Transverse colon (tissue), 4 donors: ENCODE measurements around the gene ANAPC13. TPM values are rescaled to one million over a fixed set of nuclear protein-coding genes. Genes with fewer than 3 reads are reported as not detected.

Source experiments
- DNase-seq: peaks from one replicate; pipeline ENCODE4 v3.0.0-alpha.2; 2019
- H3K27ac ChIP-seq, 4 donors: fragments of 200-600 bp; sonication (generic); 2 replicates each; pipeline ENCODE4 v1.5.1; 2016 to 2018; ENCODE audit warnings: inconsistent platforms in 4 of 4
- H3K27me3 ChIP-seq: fragments of 200-600 bp; sonication (generic); 2 replicates; pipeline ENCODE4 v1.5.1; 2017; ENCODE audit warnings: inconsistent platforms
- H3K36me3 ChIP-seq, 4 donors: fragments of 200-600 bp; sonication (generic); 2 replicates each; pipeline ENCODE4 v1.5.1; 2017 to 2019; ENCODE audit warnings: inconsistent platforms in 4 of 4
- H3K4me1 ChIP-seq, 4 donors: fragments of 200-600 bp; sonication (generic); 2 replicates each; pipeline ENCODE4 v1.5.1; 2017 to 2020; ENCODE audit warnings: inconsistent platforms in 4 of 4
- H3K4me3 ChIP-seq, 4 donors: fragments of 200-600 bp; sonication (generic); 1 replicate in 1 of 4; 2 replicates in 3 of 4; pipeline versions ENCODE4 v1.5.1 to v1.6.1; 2017 to 2019; ENCODE audit warnings: inconsistent platforms in 4 of 4
- H3K9me3 ChIP-seq, 2 donors: fragments of 200-600 bp; sonication (generic); 2 replicates each; pipeline ENCODE4 v1.5.1; 2017 to 2019; ENCODE audit warnings: inconsistent platforms in 2 of 2
- CTCF ChIP-seq, 5 experiments: fragments of 200-600 bp in 3 of 5; fragments of 450-650 bp in 2 of 5; sonication (generic) in 3 of 5; IDR thresholded peaks; 1 replicate in 2 of 5; 2 replicates in 3 of 5; pipeline ENCODE4 v1.5.1; 2016 to 2017; ENCODE audit warnings: antibody characterized with exemption in 5 of 5, inconsistent platforms in 3 of 5, mild to moderate bottlenecking in 2 of 5, moderate library complexity in 1 of 5
- EP300 ChIP-seq: sonication (generic); formaldehyde crosslinking; IDR thresholded peaks from one replicate; pipeline ENCODE4 v1.6.1; 2017; ENCODE audit warnings: antibody characterized with exemption, low read depth
- POLR2A ChIP-seq: fragments of 450-650 bp; IDR thresholded peaks from one replicate; pipeline ENCODE4 v1.6.1; 2016; ENCODE audit warnings: antibody characterized with exemption, mild to moderate bottlenecking, moderate library complexity
- POLR2AphosphoS5 ChIP-seq, 3 donors: sonication (generic); formaldehyde crosslinking; IDR thresholded peaks; one replicate each; pipeline ENCODE4 v1.6.1; 2016; ENCODE audit warnings: antibody characterized with exemption in 3 of 3
- WGBS, 2 donors: methylation state at CpG; one replicate each; pipeline ENCODE4 v1.1.5; 2018; ENCODE audit warnings: low coverage in 1 of 2; 5-methylcytosine and 5-hydroxymethylcytosine counted together
- in situ Hi-C, 4 donors: fragments of 200-750 bp; cut with MboI; loops; one replicate each; pipeline versions ENCODE4 v1.15.0 to v1.15.1; 2017; ENCODE audit warnings: low sequenced_read_pairs in 3 of 4, low pct_ligation_motif_present in 1 of 4, low pct_unique_long_range_greater_than_20kb in 1 of 4
- intact Hi-C: fragments of 100-400 bp; cut with DNase I; formaldehyde crosslinking; loops from one replicate; pipeline ENCODE4 v1.15.1; 2023; ENCODE audit warnings: low total_unique reads
- total RNA-seq, 4 donors: library from RNA; depleted of rRNA; stranded (reverse); fragments of >200 nt; gene quantifications; one replicate each; pipeline ENCODE4 v1.1.0, GENCODE V29; 2016

Gene ANAPC13
- total RNA-seq, 4 donors from 2014 or later = 5.6 to 81.0 (median 29.3) TPM

- H3K27ac ChIP-seq = no peak overlapping the region
- WGBS, 2 donors = 45 to 71% methylated on average over 3 of the region's 3 CpGs
- TF ChIP-seq CTCF (IDR thresholded peaks at IDR 0.05) (no peak), POLR2A (no peak), EP300 (no peak), POLR2AphosphoS5 (IDR thresholded peaks at IDR 0.05) (no peak)
- no peaks in the 10 kb centered on the region for H3K36me3 ChIP-seq
- no peaks in the 10 kb centered on the region for H3K9me3 ChIP-seq
- H3K4me1 ChIP-seq = peaks cover 0 to 8% (median 0%) of the 10 kb centered on the region in 4 donors
- H3K4me3 ChIP-seq = no peak overlapping the region
- in situ Hi-C loops (no loop called here), intact Hi-C loops (loop anchor here (5.0 kb wide), 1 partner anchor 49 kb away; no protein-coding TSS in a partner anchor)
- DNase-seq = no peak
- no peaks in the 10 kb centered on the region for H3K27me3 ChIP-seq
These were observed 39.0 kb downstream of the ANAPC13 start for GRCh38 chr3:134446800-134447199.

- TF ChIP-seq POLR2AphosphoS5 (IDR thresholded peaks at IDR 0.05) (no peak), POLR2A (no peak), CTCF (IDR thresholded peaks at IDR 0.05) (no peak), EP300 (no peak)
- in situ Hi-C loops = no loop called here
- intact Hi-C loops = loop anchor here (5.0 kb wide), 1 partner anchor 48 kb away; no protein-coding TSS in a partner anchor
- Histone ChIP-seq H3K4me1 (peaks cover 0 to 8% (median 0%) of the 10 kb centered on the region in 4 donors), H3K9me3 (no peaks in the 10 kb centered on the region), H3K27me3 (no peaks in the 10 kb centered on the region), H3K36me3 (no peaks in the 10 kb centered on the region), H3K4me3 (no peak overlapping the region), H3K27ac (no peak overlapping the region)
- 36 to 38% methylated on average over 1 of the region's 1 CpG for WGBS, 2 donors
- DNase-seq = no peak
These were observed 40.1 kb downstream of the ANAPC13 start for GRCh38 chr3:134445636-134446035.

- no peak for TF ChIP-seq EP300
- TF ChIP-seq CTCF (IDR thresholded peaks at IDR 0.05) = no peak
- TF ChIP-seq POLR2A = no peak
- TF ChIP-seq POLR2AphosphoS5 (IDR thresholded peaks at IDR 0.05) = no peak
- Histone ChIP-seq H3K27me3 (no peaks in the 10 kb centered on the region), H3K4me3 (no peak overlapping the region), H3K4me1 (peaks cover 0 to 8% (median 0%) of the 10 kb centered on the region in 4 donors), H3K27ac (no peak overlapping the region), H3K9me3 (no peaks in the 10 kb centered on the region), H3K36me3 (no peaks in the 10 kb centered on the region)
- WGBS, 2 donors = 67 to 81% methylated on average over 1 of the region's 1 CpG
- DNase-seq = no peak
- in situ Hi-C loops (no loop called here), intact Hi-C loops (loop anchor here (5.0 kb wide), 1 partner anchor 48 kb away; no protein-coding TSS in a partner anchor)
These were observed 40.7 kb downstream of the ANAPC13 start for GRCh38 chr3:134445095-134445494.

- DNase-seq = no peak
- in situ Hi-C loops (no loop called here), intact Hi-C loops (no loop called here)
- WGBS, 2 donors = 87 to 100% methylated on average over 2 of the region's 2 CpGs
- no peaks in the 10 kb centered on the region for H3K36me3 ChIP-seq
- H3K4me3 ChIP-seq = no peak overlapping the region
- H3K4me1 ChIP-seq = peaks cover 0 to 8% (median 0%) of the 10 kb centered on the region in 4 donors
- no peaks in the 10 kb centered on the region for H3K27me3 ChIP-seq
- H3K27ac ChIP-seq = no peak overlapping the region
- H3K9me3 ChIP-seq = no peaks in the 10 kb centered on the region
- TF ChIP-seq CTCF (IDR thresholded peaks at IDR 0.05) (no peak), POLR2A (no peak), EP300 (no peak), POLR2AphosphoS5 (IDR thresholded peaks at IDR 0.05) (no peak)
These were observed 44.0 kb downstream of the ANAPC13 start for GRCh38 chr3:134441821-134442220.
